ES-I3 (cell line): ENCODE results near the gene NIBAN1.

Source experiments
- H3K36me3 ChIP-seq: 2 replicates; pipeline ENCODE4 v1.6.1; 2013; ENCODE audit warnings: mild to moderate bottlenecking, low read length, control low read depth, moderate library complexity; ENCODE audit not compliant: insufficient read depth
- H3K4me1 ChIP-seq: 2 replicates; pipeline ENCODE4 v1.6.1; 2013; ENCODE audit warnings: mild to moderate bottlenecking, control low read depth, low read length; ENCODE audit not compliant: insufficient read depth
- H3K9ac ChIP-seq: 2 replicates; pipeline ENCODE4 v1.6.1; 2013; ENCODE audit warnings: low read depth, mild to moderate bottlenecking, low read length, moderate library complexity
- H3K9me3 ChIP-seq: 2 replicates; pipeline ENCODE4 v1.6.1; 2013; ENCODE audit warnings: mild to moderate bottlenecking, low read length, moderate library complexity; ENCODE audit not compliant: control insufficient read depth, insufficient read depth

Gene NIBAN1

DNA sequence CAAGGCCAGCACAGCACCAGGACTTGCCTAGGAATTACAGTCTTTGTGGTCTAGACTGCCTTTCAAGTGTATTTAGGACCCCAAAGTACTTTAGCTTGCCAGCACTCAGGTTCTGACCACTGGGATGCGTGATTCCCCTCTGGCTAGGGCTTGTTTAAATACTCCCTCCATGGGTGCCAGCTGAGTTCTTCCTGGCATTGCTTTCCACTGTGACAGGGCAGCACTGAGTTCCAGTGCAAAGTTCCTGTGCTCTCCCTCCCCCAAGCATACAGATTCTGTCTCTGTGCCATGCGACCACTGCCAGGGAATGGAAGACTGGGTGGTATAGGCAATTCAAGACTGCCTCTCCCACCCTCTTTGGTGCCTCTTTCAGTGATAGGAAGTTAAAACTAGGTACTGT is 45.9 kb downstream of the NIBAN1 start:
- Histone ChIP-seq H3K36me3 (no peaks in the 10 kb centered on the region), H3K4me1 (no peaks in the 10 kb centered on the region), H3K9me3 (no peaks in the 10 kb centered on the region; the same call in 1 of the 2 replicates), H3K9ac (no peak overlapping the region)
